PC-3 (cell line): ENCODE data around the gene STX1A. TPM values are rescaled to one million over a fixed set of nuclear protein-coding genes. Genes with fewer than 3 reads are reported as not detected.

Experiments used
- ATAC-seq: fragments of 200-7000 bp; cut with Tn5 transposase; 2 replicates; pipeline ENCODE4 v1.9.1; 2020; ENCODE audit warnings: mild to moderate bottlenecking, moderate library complexity
- BruUV-seq: library from RNA; stranded (reverse); fragments of 400-500 nt; replicated peaks from 2 replicates; lab custom pipeline; 2021; lab: Mats Ljungman, UMichigan
- CTCF ChIA-PET: fragments of 300-600 bp; sonication (Branson Sonifier 250); formaldehyde crosslinking; loops from one replicate; lab custom pipeline; 2022; ENCODE audit warnings: antibody characterized with exemption; lab: Charles Lee
- POLR2A ChIA-PET: fragments of 300-600 bp; sonication (Branson Sonifier 250); formaldehyde crosslinking; loops from one replicate; lab custom pipeline; 2022; ENCODE audit warnings: antibody characterized with exemption; ENCODE audit not compliant: unreplicated experiment; lab: Charles Lee
- DNase-seq: peaks from one replicate; pipeline ENCODE4 v3.0.0-alpha.2; 2015
- H2AFZ ChIP-seq: fragments of 300-600 bp; sonication (generic); 2 replicates; pipeline ENCODE4 v1.6.0; 2016; ENCODE audit warnings: antibody characterized with exemption, low read length
- H3F3A ChIP-seq: fragments of 300-600 bp; sonication (generic); one replicate; pipeline ENCODE4 v1.6.0; 2017; ENCODE audit warnings: antibody characterized with exemption, low read length, control low read depth, mild to moderate bottlenecking; ENCODE audit not compliant: unreplicated experiment
- H3K27ac ChIP-seq: fragments of 300-600 bp; sonication (generic); 2 replicates; pipeline ENCODE4 v1.5.1; 2016; ENCODE audit warnings: mild to moderate bottlenecking, low read length
- H3K27me3 ChIP-seq: fragments of 300-600 bp; sonication (generic); 2 replicates; pipeline ENCODE4 v1.6.1; 2016; ENCODE audit warnings: low read length, mixed read lengths
- H3K36me3 ChIP-seq: fragments of 300-600 bp; sonication (generic); 2 replicates; pipeline ENCODE4 v1.6.1; 2016; ENCODE audit warnings: low read depth, mixed run types, low read length, mixed read lengths
- H3K4me1 ChIP-seq: fragments of 300-600 bp; sonication (generic); 2 replicates; pipeline ENCODE4 v1.5.1; 2016; ENCODE audit warnings: low read length; ENCODE audit not compliant: insufficient read depth
- H3K4me2 ChIP-seq: fragments of 300-600 bp; sonication (generic); 2 replicates; pipeline ENCODE4 v1.6.0; 2016; ENCODE audit warnings: low read length
- H3K4me3 ChIP-seq: fragments of 300-600 bp; sonication (generic); 2 replicates; pipeline ENCODE4 v1.5.1; 2016; ENCODE audit warnings: mild to moderate bottlenecking, low read length, mixed read lengths
- H3K79me2 ChIP-seq: fragments of 300-600 bp; sonication (generic); 2 replicates; pipeline ENCODE4 v1.6.1; 2017; ENCODE audit warnings: low read length, mixed read lengths
- H3K9ac ChIP-seq: fragments of 300-600 bp; sonication (generic); 2 replicates; pipeline ENCODE4 v1.6.0; 2016; ENCODE audit warnings: mild to moderate bottlenecking, low read length
- H3K9me2 ChIP-seq: fragments of 300-600 bp; sonication (generic); replicated peaks from 2 replicates; pipeline ENCODE4 v1.6.1; 2016; ENCODE audit warnings: mixed run types, low read length, mixed read lengths
- H3K9me3 ChIP-seq: fragments of 300-600 bp; sonication (generic); 2 replicates; pipeline ENCODE4 v1.6.1; 2016; ENCODE audit warnings: low read length, mixed read lengths
- H4K20me1 ChIP-seq: fragments of 300-600 bp; sonication (generic); 2 replicates; pipeline ENCODE4 v1.6.1; 2016; ENCODE audit warnings: low read length, mixed read lengths
- CTCF ChIP-seq: fragments of 300-600 bp; sonication (generic); conservative IDR thresholded peaks from 2 replicates; pipeline ENCODE4 v1.5.1; 2017; ENCODE audit warnings: antibody characterized with exemption, low read depth, mild to moderate bottlenecking, low read length
- EZH2 ChIP-seq: fragments of 300-600 bp; sonication (generic); IDR thresholded peaks from one replicate; pipeline ENCODE4 v1.6.1; 2017; ENCODE audit warnings: antibody characterized with exemption, mild to moderate bottlenecking, low read length; ENCODE audit not compliant: unreplicated experiment
- EZH2phosphoT487 ChIP-seq: fragments of 300-600 bp; sonication (generic); IDR thresholded peaks from 2 replicates; pipeline ENCODE4 v1.6.1; 2018; ENCODE audit warnings: mild to moderate bottlenecking, antibody characterized with exemption, low read length, borderline replicate concordance
- intact Hi-C: fragments of 100-400 bp; cut with micrococcal nuclease; formaldehyde crosslinking; loops from 2 replicates; pipeline ENCODE4 v1.9.0; 2023
- total RNA-seq: library from RNA; depleted of rRNA; stranded (reverse); fragments of >200 nt; gene quantifications from 2 replicates; pipeline ENCODE4 v1.2.3, GENCODE V29; 2014

The STX1A gene
- total RNA-seq, 1 experiment from 2014 or later, result 145 TPM

- H3F3A ChIP-seq, result no peaks in the 10 kb centered on the region
- no peaks in the 10 kb centered on the region for H3K9me3 ChIP-seq
- ATAC-seq (no peak), DNase-seq (no peak)
- H3K27ac ChIP-seq, result no peak overlapping the region
- TF ChIP-seq CTCF (no peak), EZH2 (no peak), EZH2phosphoT487 (no peak)
- peak overlapping the region; percentile 92 for H3K4me3 ChIP-seq
- peak overlapping the region; percentile 91 for H3K4me2 ChIP-seq
- ChIA-PET CTCF (interaction anchor here (0.7 kb wide), 1 partner anchor 136 kb away, joined by 3 read pairs; no protein-coding TSS in a partner anchor), POLR2A (interaction anchor here (0.5 to 0.6 kb wide), 3 partner anchors 100 to 216 kb away, joined by 3 to 5 read pairs (median 4); partner anchors contain the start of gene MLXIPL)
- TSS peak; percentile 42 for BruUV-seq
- no peak overlapping the region for H2AFZ ChIP-seq
- H3K9me2 ChIP-seq, result no peaks in the 10 kb centered on the region
- peaks cover 10% of the 10 kb centered on the region; the same call in 1 of the 2 replicates for H4K20me1 ChIP-seq
- no peaks in the 10 kb centered on the region for H3K27me3 ChIP-seq
- peaks cover 21% of the 10 kb centered on the region for H3K79me2 ChIP-seq
- H3K9ac ChIP-seq, result peak overlapping the region; percentile 91
- peaks cover 29% of the 10 kb centered on the region for H3K4me1 ChIP-seq
- intact Hi-C loops, result loop anchor here (1.0 to 2.0 kb wide), 3 partner anchors 33 to 118 kb away; partner anchors contain the start of gene CLDN3
- peaks cover 7% of the 10 kb centered on the region; the same call in 1 of the 2 replicates for H3K36me3 ChIP-seq
Measured at GRCh38 chr7:73737491-73738219, 18.2 kb upstream of the STX1A start.

DNA sequence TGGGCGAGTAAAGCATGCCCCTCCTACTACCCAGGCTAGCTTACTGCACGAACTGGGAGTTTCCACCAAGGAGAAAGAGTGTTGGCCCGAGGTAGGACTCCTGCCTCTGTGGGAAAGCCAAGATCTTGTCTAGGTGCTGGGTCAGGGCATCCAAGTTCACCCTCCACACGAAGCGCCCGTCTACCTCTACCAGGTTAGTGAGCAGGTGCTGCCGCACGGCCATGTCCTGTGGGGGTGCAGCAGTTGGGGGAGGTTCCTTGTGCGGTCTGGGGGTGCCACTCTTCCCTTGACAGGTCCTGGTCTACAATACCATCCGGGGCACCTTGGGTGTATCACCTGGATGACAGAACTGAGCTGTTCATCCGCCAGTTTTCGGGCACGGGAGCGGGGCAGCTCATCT is 17.4 kb upstream of the STX1A start:
- TF ChIP-seq EZH2phosphoT487 (no peak), CTCF (no peak), EZH2 (no peak)
- Histone ChIP-seq H3K27me3 (no peaks in the 10 kb centered on the region), H3K4me1 (peaks cover 21% of the 10 kb centered on the region), H3K27ac (no peak overlapping the region), H3K36me3 (peaks cover 7% of the 10 kb centered on the region; the same call in 1 of the 2 replicates), H3K9ac (no peak overlapping the region), H4K20me1 (peaks cover 10% of the 10 kb centered on the region; the same call in 1 of the 2 replicates), H3K9me3 (no peaks in the 10 kb centered on the region), H3K4me2 (peak overlapping the region; percentile 91; the same call in 1 of the 2 replicates), H2AFZ (no peak overlapping the region), H3K4me3 (no peak overlapping the region), H3F3A (no peaks in the 10 kb centered on the region), H3K9me2 (no peaks in the 10 kb centered on the region), H3K79me2 (peaks cover 21% of the 10 kb centered on the region)
- intact Hi-C loops, result no loop called here
- no TSS peak for BruUV-seq
- DNase-seq (no peak), ATAC-seq (no peak)
- ChIA-PET CTCF (no interaction called here), POLR2A (no interaction called here)

DNA sequence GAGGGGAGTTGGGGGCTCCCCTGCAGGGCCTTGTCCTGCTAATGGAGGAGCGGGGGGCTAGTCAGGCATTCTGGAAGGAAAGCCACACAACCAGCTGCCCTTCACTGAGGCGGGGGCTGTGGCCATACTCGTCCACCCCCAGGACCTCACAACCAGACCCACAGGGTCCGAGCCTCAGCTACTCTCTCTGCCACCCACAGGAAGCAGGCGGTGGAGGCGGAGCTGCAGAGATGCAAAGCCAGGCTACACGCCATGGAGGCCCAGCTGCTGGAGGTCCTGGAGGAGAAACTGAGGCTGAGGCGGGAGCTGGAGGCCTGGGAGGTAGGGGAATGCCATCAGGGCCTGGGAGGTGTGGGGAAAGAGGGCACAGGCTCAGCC is 16.0 kb upstream of the STX1A start:
- Histone ChIP-seq H3K9me2 (no peaks in the 10 kb centered on the region), H3K79me2 (peaks cover 21% of the 10 kb centered on the region), H3K4me1 (peaks cover 18% of the 10 kb centered on the region), H3K4me3 (no peak overlapping the region), H3K36me3 (peaks cover 7% of the 10 kb centered on the region; the same call in 1 of the 2 replicates), H3K27ac (no peak overlapping the region; the same call in 1 of the 2 replicates), H3K9me3 (no peaks in the 10 kb centered on the region), H3K4me2 (no peak overlapping the region), H4K20me1 (peaks cover 10% of the 10 kb centered on the region; the same call in 1 of the 2 replicates), H3K27me3 (no peaks in the 10 kb centered on the region), H3F3A (no peaks in the 10 kb centered on the region), H3K9ac (no peak overlapping the region), H2AFZ (no peak overlapping the region)
- DNase-seq (no peak), ATAC-seq (no peak)
- POLR2A ChIA-PET, result interaction anchor here (0.7 kb wide), 1 partner anchor 18 kb away, joined by 4 read pairs; no protein-coding TSS in a partner anchor
- CTCF ChIA-PET, result interaction anchor here (0.5 to 1.2 kb wide), 2 partner anchors 29 to 127 kb away, joined by 3 to 4 read pairs; no protein-coding TSS in a partner anchor
- intact Hi-C loops, result no loop called here
- TF ChIP-seq EZH2phosphoT487 (no peak), EZH2 (no peak), CTCF (no peak)
- no TSS peak for BruUV-seq
